ENCODE data around the gene PCDHB1.
"Not testable (repeated sequence)": the region's sequence is repeated elsewhere in the genome, so short reads cannot be mapped to it uniquely, and the experiment has no call there.

PCDHB1 gene

DNA sequence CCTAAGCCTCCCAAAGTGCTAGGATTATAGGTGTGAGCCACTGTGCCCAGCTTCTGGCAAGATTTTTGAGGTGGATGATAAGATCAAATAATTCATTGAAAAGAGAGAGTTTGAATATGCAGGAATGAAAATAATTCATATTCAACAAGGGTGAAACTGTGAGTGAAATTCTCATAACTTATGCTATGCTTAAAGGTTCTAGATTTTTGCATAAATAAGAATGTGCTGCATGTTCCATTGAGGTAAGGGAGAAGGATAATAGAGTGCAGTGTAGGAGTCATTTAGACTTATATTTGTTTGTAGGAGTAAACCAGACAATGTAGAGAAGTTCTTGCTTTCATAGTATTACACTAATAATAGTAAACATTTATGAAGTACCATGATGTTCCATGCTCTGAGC lies 31.1 kb downstream of the PCDHB1 start:
- no peak for DNase-seq

- DNase-seq, result peak; percentile 54
Measured at GRCh38 chr5:141084487-141084989, 33.4 kb downstream of the PCDHB1 start.

- no peak for DNase-seq
Measured at GRCh38 chr5:141094481-141095262, 43.5 kb downstream of the PCDHB1 start, which contains the start of gene PCDHB2. TSS of gene PCDHB2 (plus strand) at chr5:141094615. CDS start at chr5:141094791, 176 bp downstream.

GRCh38 chr5:141095263-141095641 lies 44.1 kb downstream of the PCDHB1 start:
- DNase-seq, result no peak

- not testable (repeated sequence) for DNase-seq
Measured at GRCh38 chr5:141096181-141096580, 45.0 kb downstream of the PCDHB1 start.

GRCh38 chr5:141096586-141096985 lies 45.4 kb downstream of the PCDHB1 start:
- not testable (repeated sequence) for DNase-seq

- DNase-seq, result no peak
Measured at GRCh38 chr5:141100243-141100805, 49.1 kb downstream of the PCDHB1 start, which contains the start of gene PCDHB3. TSS of gene PCDHB3 (plus strand) at chr5:141100473. CDS start at chr5:141100650, 177 bp downstream.

DNA sequence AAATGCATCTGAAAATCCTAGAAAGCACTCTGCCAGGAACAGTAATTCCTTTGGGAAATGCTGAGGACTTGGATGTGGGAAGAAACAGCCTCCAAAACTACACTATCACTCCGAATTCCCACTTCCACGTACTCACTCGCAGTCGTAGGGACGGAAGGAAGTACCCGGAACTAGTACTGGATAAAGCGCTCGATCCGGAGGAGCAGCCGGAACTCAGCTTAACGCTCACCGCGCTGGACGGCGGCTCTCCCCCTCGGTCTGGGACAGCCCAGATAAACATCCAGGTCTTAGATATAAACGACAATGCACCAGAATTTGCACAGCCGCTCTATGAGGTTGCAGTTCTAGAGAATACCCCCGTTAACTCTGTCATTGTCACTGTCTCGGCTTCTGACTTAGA lies 49.9 kb downstream of the PCDHB1 start:
- no peak for DNase-seq

DNA sequence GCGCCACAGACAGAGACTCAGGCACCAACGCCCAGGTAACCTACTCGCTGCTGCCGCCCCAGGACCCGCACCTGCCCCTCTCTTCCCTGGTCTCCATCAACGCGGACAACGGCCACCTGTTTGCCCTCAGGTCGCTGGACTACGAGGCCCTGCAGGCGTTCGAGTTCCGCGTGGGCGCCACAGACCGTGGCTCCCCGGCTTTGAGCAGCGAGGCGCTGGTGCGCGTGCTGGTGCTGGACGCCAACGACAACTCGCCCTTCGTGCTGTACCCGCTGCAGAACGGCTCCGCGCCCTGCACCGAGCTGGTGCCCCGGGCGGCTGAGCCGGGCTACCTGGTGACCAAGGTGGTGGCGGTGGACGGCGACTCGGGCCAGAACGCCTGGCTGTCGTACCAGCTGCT lies 50.9 kb downstream of the PCDHB1 start:
- not testable (repeated sequence) for DNase-seq

DNA sequence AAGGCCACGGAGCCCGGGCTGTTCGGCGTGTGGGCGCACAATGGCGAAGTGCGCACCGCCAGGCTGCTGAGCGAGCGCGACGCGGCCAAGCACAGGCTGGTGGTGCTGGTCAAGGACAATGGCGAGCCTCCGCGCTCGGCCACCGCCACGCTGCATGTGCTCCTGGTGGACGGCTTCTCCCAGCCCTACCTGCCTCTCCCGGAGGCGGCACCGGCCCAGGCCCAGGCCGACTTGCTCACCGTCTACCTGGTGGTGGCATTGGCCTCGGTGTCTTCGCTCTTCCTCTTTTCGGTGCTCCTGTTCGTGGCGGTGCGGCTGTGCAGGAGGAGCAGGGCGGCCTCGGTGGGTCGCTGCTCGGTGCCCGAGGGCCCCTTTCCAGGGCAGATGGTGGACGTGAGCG lies 51.3 kb downstream of the PCDHB1 start:
- not testable (repeated sequence) for DNase-seq

GRCh38 chr5:141105350-141105749 lies 54.2 kb downstream of the PCDHB1 start:
- no peak for DNase-seq

All from CD4-positive, alpha-beta T cell treated with Interleukin-21 for 1 hour (primary cell).